Measurements from ENCODE around the gene FAM83B. TPM values are rescaled to one million over a fixed set of nuclear protein-coding genes. Genes with fewer than 3 reads are reported as not detected.

FAM83B gene
- total RNA-seq, 1 experiment from 2014 or later: 0.07 TPM

- ChIA-PET CTCF (interaction anchor here (0.5 kb wide), 1 partner anchor 612 kb away, joined by 3 read pairs; no protein-coding TSS in a partner anchor), POLR2A (ENCODE audit: unreplicated experiment) (no interaction called here)
- peaks cover 12% of the 10 kb centered on the region for H3K4me1 ChIP-seq (ENCODE audit: insufficient read depth, low read length)
- 0 out of 2 replicates have a peak, but pooled peaks cover 5% of the 10 kb centered on the region for H3K9me3 ChIP-seq (ENCODE audit: low read length)
- H3K36me3 ChIP-seq (ENCODE audit: low read depth, low read length): no peaks in the 10 kb centered on the region
- DNase-seq (no peak), ATAC-seq (no peak)
- H4K20me1 ChIP-seq (ENCODE audit: low read length): no peaks in the 10 kb centered on the region
- H3F3A ChIP-seq (ENCODE audit: low read length, unreplicated experiment): no peaks in the 10 kb centered on the region
- no peaks in the 10 kb centered on the region for H3K9me2 ChIP-seq (replicated peaks; ENCODE audit: low read length)
- H3K27ac ChIP-seq (ENCODE audit: low read length): no peak overlapping the region
- no peak overlapping the region for H3K9ac ChIP-seq (ENCODE audit: low read length)
- H3K4me2 ChIP-seq (ENCODE audit: low read length): no peak overlapping the region
- TF ChIP-seq CTCF (conservative IDR thresholded peaks at IDR 0.05; ENCODE audit: low read depth, low read length) (no peak), EZH2 (IDR thresholded peaks at IDR 0.05; ENCODE audit: low read length, unreplicated experiment) (no peak), EZH2phosphoT487 (IDR thresholded peaks at IDR 0.05; ENCODE audit: borderline replicate concordance, low read length) (no peak)
- H3K79me2 ChIP-seq (ENCODE audit: low read length): no peaks in the 10 kb centered on the region
- intact Hi-C loops (cut with micrococcal nuclease): no loop called here
- no peaks in the 10 kb centered on the region for H3K27me3 ChIP-seq (ENCODE audit: low read length)
- H3K4me3 ChIP-seq (ENCODE audit: low read length): no peak overlapping the region
- no TSS peak for BruUV-seq (replicated peaks)
- H2AFZ ChIP-seq (ENCODE audit: low read length): no peak overlapping the region
Observed at GRCh38 chr6:54856129-54856528, 9.6 kb downstream of the FAM83B start.

- DNase-seq (no peak), ATAC-seq (no peak)
- Histone ChIP-seq H3K4me1 (ENCODE audit: insufficient read depth, low read length) (peaks cover 15% of the 10 kb centered on the region), H3K9me2 (replicated peaks; ENCODE audit: low read length) (no peaks in the 10 kb centered on the region), H3K36me3 (ENCODE audit: low read depth, low read length) (no peaks in the 10 kb centered on the region), H3K9me3 (ENCODE audit: low read length) (no peaks in the 10 kb centered on the region), H3K9ac (ENCODE audit: low read length) (no peak overlapping the region), H3K4me2 (ENCODE audit: low read length) (no peak overlapping the region), H4K20me1 (ENCODE audit: low read length) (no peaks in the 10 kb centered on the region), H3K4me3 (ENCODE audit: low read length) (no peak overlapping the region), H2AFZ (ENCODE audit: low read length) (no peak overlapping the region), H3K27me3 (ENCODE audit: low read length) (no peaks in the 10 kb centered on the region), H3F3A (ENCODE audit: low read length, unreplicated experiment) (no peaks in the 10 kb centered on the region), H3K27ac (ENCODE audit: low read length) (no peak overlapping the region), H3K79me2 (ENCODE audit: low read length) (no peaks in the 10 kb centered on the region)
- BruUV-seq (replicated peaks): no TSS peak
- CTCF ChIA-PET: interaction anchor here (0.5 kb wide), 1 partner anchor 142 kb away, joined by 3 read pairs; no protein-coding TSS in a partner anchor
- intact Hi-C loops (cut with micrococcal nuclease): no loop called here
- TF ChIP-seq EZH2 (IDR thresholded peaks at IDR 0.05; ENCODE audit: low read length, unreplicated experiment): no peak
- no peak for TF ChIP-seq EZH2phosphoT487 (IDR thresholded peaks at IDR 0.05; ENCODE audit: borderline replicate concordance, low read length)
- TF ChIP-seq CTCF (conservative IDR thresholded peaks at IDR 0.05; ENCODE audit: low read depth, low read length): no peak
- POLR2A ChIA-PET (ENCODE audit: unreplicated experiment): no interaction called here
Observed at GRCh38 chr6:54860132-54860531, 13.6 kb downstream of the FAM83B start.

GRCh38 chr6:54860739-54861138 lies 14.2 kb downstream of the FAM83B start:
- H3K9me2 ChIP-seq (replicated peaks; ENCODE audit: low read length): no peaks in the 10 kb centered on the region
- TF ChIP-seq EZH2phosphoT487 (IDR thresholded peaks at IDR 0.05; ENCODE audit: borderline replicate concordance, low read length): no peak
- TF ChIP-seq EZH2 (IDR thresholded peaks at IDR 0.05; ENCODE audit: low read length, unreplicated experiment): no peak
- no peak for TF ChIP-seq CTCF (conservative IDR thresholded peaks at IDR 0.05; ENCODE audit: low read depth, low read length)
- peaks cover 15% of the 10 kb centered on the region for H3K4me1 ChIP-seq (ENCODE audit: insufficient read depth, low read length)
- no peaks in the 10 kb centered on the region for H3K79me2 ChIP-seq (ENCODE audit: low read length)
- no peak overlapping the region for H3K27ac ChIP-seq (ENCODE audit: low read length)
- DNase-seq: peak; percentile 69
- no peaks in the 10 kb centered on the region for H3K9me3 ChIP-seq (ENCODE audit: low read length)
- ATAC-seq: peak; percentile 81
- no peaks in the 10 kb centered on the region for H3K27me3 ChIP-seq (ENCODE audit: low read length)
- H2AFZ ChIP-seq (ENCODE audit: low read length): no peak overlapping the region
- no peaks in the 10 kb centered on the region for H3K36me3 ChIP-seq (ENCODE audit: low read depth, low read length)
- intact Hi-C loops (cut with micrococcal nuclease): no loop called here
- H3K9ac ChIP-seq (ENCODE audit: low read length): no peak overlapping the region
- CTCF ChIA-PET: interaction anchor here (0.5 kb wide), 1 partner anchor 143 kb away, joined by 3 read pairs; no protein-coding TSS in a partner anchor
- no peak overlapping the region for H3K4me3 ChIP-seq (ENCODE audit: low read length)
- no peak overlapping the region; the same call in 1 of the 2 replicates for H3K4me2 ChIP-seq (ENCODE audit: low read length)
- no peaks in the 10 kb centered on the region for H3F3A ChIP-seq (ENCODE audit: low read length, unreplicated experiment)
- H4K20me1 ChIP-seq (ENCODE audit: low read length): no peaks in the 10 kb centered on the region
- BruUV-seq (replicated peaks): no TSS peak
- POLR2A ChIA-PET (ENCODE audit: unreplicated experiment): no interaction called here
